ENCODE data around the gene CDKN2B-AS1.

- TF ChIP-seq CTCF (IDR thresholded peaks at IDR 0.05) (no peak), POLR2A (IDR thresholded peaks at IDR 0.05) (no peak)
These were observed 117.3 kb downstream of the CDKN2B-AS1 start for GRCh38 chr9:22111954-22112247.
